Breast epithelium (tissue), 4 donors: ENCODE results near the gene PDGFC. TPM values are rescaled to one million over a fixed set of nuclear protein-coding genes. Genes with fewer than 3 reads are reported as not detected.

Experiments
- DNase-seq, 2 donors: peaks; one replicate each; pipeline ENCODE4 v3.0.0-alpha.2; 2019; ENCODE audit warnings: low spot score in 2 of 2
- H3K27ac ChIP-seq, 2 donors: fragments of 200-600 bp; sonication (generic) in 1 of 2; one replicate each; pipeline ENCODE4 v1.5.1; 2016 to 2019; ENCODE audit warnings: mild to moderate bottlenecking in 1 of 2
- H3K27me3 ChIP-seq, 2 donors: fragments of 200-600 bp; sonication (generic) in 1 of 2; one replicate each; pipeline versions ENCODE4 v1.5.1 to v1.6.0; 2017 to 2019; ENCODE audit warnings: control low read depth in 1 of 2, mild to moderate bottlenecking in 1 of 2
- H3K36me3 ChIP-seq: fragments of 200-600 bp; one replicate; pipeline ENCODE4 v1.5.1; 2019
- H3K4me1 ChIP-seq, 2 donors: fragments of 200-600 bp; sonication (generic); one replicate each; pipeline ENCODE4 v1.5.1; 2016 to 2019; ENCODE audit warnings: control low read depth in 1 of 2
- H3K4me3 ChIP-seq, 3 donors: fragments of 200-600 bp; sonication (generic); 1 replicate in 2 of 3; 2 replicates in 1 of 3; pipeline ENCODE4 v1.5.1; 2016 to 2019; ENCODE audit warnings: mild to moderate bottlenecking in 3 of 3, moderate library complexity in 2 of 3
- H3K9me3 ChIP-seq, 2 donors: fragments of 200-600 bp; sonication (generic) in 1 of 2; one replicate each; pipeline ENCODE4 v1.5.1; 2016 to 2019; ENCODE audit warnings: control low read depth in 1 of 2
- POLR2A ChIP-seq: fragments of 450-650 bp; IDR thresholded peaks from one replicate; pipeline ENCODE4 v1.6.1; 2016; ENCODE audit warnings: antibody characterized with exemption, mild to moderate bottlenecking, moderate library complexity
- POLR2AphosphoS5 ChIP-seq, 3 donors: sonication (generic); formaldehyde crosslinking; IDR thresholded peaks; one replicate each; pipeline ENCODE4 v1.6.1; 2017; ENCODE audit warnings: antibody characterized with exemption in 3 of 3
- intact Hi-C: fragments of 100-400 bp; cut with DNase I; formaldehyde crosslinking; loops from one replicate; pipeline ENCODE4 v1.15.1; 2023; ENCODE audit warnings: low total_unique reads
- total RNA-seq, 3 donors: library from RNA; depleted of rRNA; stranded (reverse); fragments of >200 nt; gene quantifications; one replicate each; pipeline ENCODE4 v1.1.0, GENCODE V29; 2016
- TF ChIP-seq, protein P1 (sequence below), 3 donors: fragments of 450-650 bp; IDR thresholded peaks; one replicate each; pipeline ENCODE4 v1.5.1; 2016 to 2017; ENCODE audit warnings: antibody characterized with exemption in 3 of 3, mild to moderate bottlenecking in 3 of 3, moderate library complexity in 3 of 3

Gene PDGFC
- total RNA-seq, 3 donors from 2014 or later, result 32.4 to 59.7 (median 54.4) TPM

DNA sequence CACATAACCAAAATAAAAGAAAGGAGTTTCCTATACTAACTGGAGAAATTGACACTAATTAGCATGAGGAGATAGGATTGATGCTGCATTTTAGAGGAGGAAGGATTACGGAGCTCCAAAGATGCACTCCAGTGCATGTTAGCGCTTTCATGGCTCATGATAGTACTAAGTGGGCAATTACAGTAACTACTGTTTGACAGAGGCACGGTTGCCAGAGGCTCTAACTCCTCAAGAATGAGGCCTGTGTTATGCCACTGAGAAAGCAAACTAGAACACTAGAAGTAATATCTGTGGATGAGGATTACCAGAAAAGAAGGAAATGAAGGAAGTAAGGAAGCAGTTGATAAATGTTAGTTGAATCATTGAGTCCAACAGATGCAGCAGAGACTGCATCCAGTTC lies 19.6 kb upstream of the PDGFC start:
- no peak overlapping the region for H3K27ac ChIP-seq
- intact Hi-C loops, result no loop called here
- TF ChIP-seq POLR2A (no peak), POLR2AphosphoS5 (IDR thresholded peaks at IDR 0.05) (no peak)
- TF ChIP-seq, protein P1, sequence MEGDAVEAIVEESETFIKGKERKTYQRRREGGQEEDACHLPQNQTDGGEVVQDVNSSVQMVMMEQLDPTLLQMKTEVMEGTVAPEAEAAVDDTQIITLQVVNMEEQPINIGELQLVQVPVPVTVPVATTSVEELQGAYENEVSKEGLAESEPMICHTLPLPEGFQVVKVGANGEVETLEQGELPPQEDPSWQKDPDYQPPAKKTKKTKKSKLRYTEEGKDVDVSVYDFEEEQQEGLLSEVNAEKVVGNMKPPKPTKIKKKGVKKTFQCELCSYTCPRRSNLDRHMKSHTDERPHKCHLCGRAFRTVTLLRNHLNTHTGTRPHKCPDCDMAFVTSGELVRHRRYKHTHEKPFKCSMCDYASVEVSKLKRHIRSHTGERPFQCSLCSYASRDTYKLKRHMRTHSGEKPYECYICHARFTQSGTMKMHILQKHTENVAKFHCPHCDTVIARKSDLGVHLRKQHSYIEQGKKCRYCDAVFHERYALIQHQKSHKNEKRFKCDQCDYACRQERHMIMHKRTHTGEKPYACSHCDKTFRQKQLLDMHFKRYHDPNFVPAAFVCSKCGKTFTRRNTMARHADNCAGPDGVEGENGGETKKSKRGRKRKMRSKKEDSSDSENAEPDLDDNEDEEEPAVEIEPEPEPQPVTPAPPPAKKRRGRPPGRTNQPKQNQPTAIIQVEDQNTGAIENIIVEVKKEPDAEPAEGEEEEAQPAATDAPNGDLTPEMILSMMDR (IDR thresholded peaks at IDR 0.05), result no peak
- no peaks in the 10 kb centered on the region for H3K9me3 ChIP-seq
- H3K4me1 ChIP-seq, result no peaks in the 10 kb centered on the region
- H3K36me3 ChIP-seq, result no peaks in the 10 kb centered on the region
- no peak for DNase-seq
- H3K27me3 ChIP-seq, result no peaks in the 10 kb centered on the region
- H3K4me3 ChIP-seq, result no peak overlapping the region

DNA sequence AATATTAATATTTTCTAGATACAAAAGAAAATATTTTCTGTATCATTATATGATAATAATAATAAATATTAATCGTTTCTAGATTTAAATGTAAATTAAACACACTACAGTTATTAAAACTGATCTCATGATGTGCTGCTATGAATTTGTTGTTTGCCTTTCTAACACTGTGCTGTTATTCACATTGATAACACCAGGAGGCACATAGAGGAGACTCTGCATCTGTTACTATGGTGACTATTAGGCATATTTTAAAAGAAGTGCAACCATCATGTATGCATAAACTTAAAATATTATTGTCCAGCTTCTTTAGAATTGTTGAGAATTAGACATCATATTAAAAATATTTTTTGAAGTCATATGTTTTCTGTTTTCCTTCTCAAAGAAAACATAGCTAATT lies 11.8 kb upstream of the PDGFC start:
- TF ChIP-seq, protein P1 (IDR thresholded peaks at IDR 0.05), result peak in 2 of 3 donors; percentile 12 to 13
- no peak for TF ChIP-seq POLR2A
- no peak for TF ChIP-seq POLR2AphosphoS5 (IDR thresholded peaks at IDR 0.05)
- no peaks in the 10 kb centered on the region for H3K9me3 ChIP-seq
- intact Hi-C loops, result no loop called here
- no peak overlapping the region for H3K27ac ChIP-seq
- H3K4me1 ChIP-seq, result no peaks in the 10 kb centered on the region
- H3K36me3 ChIP-seq, result no peaks in the 10 kb centered on the region
- H3K27me3 ChIP-seq, result no peaks in the 10 kb centered on the region
- DNase-seq, result no peak
- no peak overlapping the region for H3K4me3 ChIP-seq

DNA sequence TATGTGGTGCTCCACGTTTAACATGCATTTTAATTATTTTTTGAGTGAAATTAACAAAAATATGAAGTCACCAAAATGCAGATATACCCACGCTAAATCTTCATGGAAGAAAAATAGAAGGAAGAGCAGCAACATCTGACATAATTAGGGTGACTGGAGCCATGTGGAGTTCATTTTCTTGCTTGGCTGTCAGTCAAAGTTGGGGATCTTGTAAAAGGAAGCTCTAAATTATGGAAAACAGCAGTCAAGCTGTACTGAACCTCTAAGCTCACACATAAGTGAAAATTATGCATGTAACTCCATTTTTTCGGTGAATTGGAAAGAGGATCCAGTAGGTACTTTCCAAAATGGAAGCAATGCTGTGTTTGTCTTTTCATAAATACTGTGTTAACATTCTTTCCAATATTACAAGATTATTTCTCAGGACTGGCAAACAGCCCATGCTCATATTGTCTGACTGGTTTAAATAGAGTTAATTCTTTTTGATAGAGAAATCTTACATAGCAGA lies 9.7 kb upstream of the PDGFC start:
- TF ChIP-seq, protein P1 (IDR thresholded peaks at IDR 0.05), result no peak
- TF ChIP-seq POLR2AphosphoS5 (IDR thresholded peaks at IDR 0.05), result no peak
- no peak for TF ChIP-seq POLR2A
- Histone ChIP-seq H3K9me3 (no peaks in the 10 kb centered on the region), H3K4me1 (no peaks in the 10 kb centered on the region), H3K27me3 (no peaks in the 10 kb centered on the region), H3K4me3 (no peak overlapping the region), H3K36me3 (no peaks in the 10 kb centered on the region), H3K27ac (no peak overlapping the region)
- intact Hi-C loops, result no loop called here
- no peak for DNase-seq

DNA sequence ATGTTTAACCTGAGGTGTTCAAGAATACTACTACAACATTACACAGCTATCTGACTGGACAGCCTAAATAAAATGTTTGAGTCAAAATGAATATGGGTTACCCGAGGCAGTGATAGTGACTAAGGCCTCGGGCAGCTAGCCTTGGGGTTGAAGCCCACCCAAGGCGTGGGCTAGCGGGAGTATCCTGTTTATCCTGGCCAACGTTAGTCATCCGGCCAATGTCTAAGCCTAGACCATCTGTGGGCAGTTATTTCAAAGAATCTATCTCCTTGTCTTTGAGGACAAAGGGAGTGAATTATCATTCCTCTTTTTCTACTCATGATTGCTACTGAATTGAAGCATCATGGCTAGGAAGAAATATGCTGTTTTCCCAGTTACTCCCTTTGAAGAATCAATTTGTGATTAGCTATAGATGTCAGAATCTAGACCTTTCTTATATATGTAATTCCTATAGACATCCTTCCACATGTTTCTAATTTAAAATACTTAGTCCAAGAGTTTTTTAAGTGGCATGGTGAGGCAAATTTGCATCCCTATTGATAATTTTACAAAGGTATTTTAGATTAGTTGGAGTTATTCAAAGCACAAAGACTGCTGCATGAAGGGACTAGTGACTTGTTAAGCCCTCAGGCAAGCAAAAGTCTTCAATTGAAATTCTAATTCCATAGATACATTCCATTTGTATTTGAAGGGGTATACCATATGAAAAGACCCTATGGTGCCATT lies 6.0 kb upstream of the PDGFC start:
- intact Hi-C loops, result no loop called here
- Histone ChIP-seq H3K4me3 (no peak overlapping the region), H3K9me3 (no peaks in the 10 kb centered on the region), H3K27me3 (no peaks in the 10 kb centered on the region), H3K4me1 (no peaks in the 10 kb centered on the region), H3K27ac (no peak overlapping the region), H3K36me3 (no peaks in the 10 kb centered on the region)
- TF ChIP-seq POLR2AphosphoS5 (IDR thresholded peaks at IDR 0.05) (no peak), POLR2A (no peak)
- TF ChIP-seq, protein P1 (IDR thresholded peaks at IDR 0.05), result no peak
- no peak for DNase-seq

DNA sequence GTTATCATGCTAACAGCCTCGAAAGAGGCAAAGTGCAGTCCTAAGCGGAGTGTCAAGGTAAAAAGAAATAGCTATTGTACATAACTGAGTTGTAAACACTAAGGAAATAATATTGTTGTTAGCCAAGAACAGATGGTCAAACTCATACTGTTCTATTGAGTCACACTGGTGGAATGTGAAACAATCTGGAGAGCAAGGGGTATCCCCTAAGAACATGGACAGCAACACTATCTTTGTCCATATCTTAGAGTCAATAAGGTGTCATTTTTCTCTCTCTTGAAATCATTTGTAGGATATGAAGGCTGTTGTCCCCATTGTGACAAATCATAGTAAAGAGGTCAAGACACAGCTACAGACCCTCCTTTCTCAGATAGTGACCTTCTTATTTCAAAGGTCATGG lies 4.5 kb upstream of the PDGFC start:
- H3K27me3 ChIP-seq, result no peaks in the 10 kb centered on the region
- no peak overlapping the region for H3K27ac ChIP-seq
- TF ChIP-seq POLR2AphosphoS5 (IDR thresholded peaks at IDR 0.05), result no peak
- TF ChIP-seq, protein P1 (IDR thresholded peaks at IDR 0.05), result no peak
- no peak for TF ChIP-seq POLR2A
- no peaks in the 10 kb centered on the region for H3K9me3 ChIP-seq
- no peak overlapping the region for H3K4me3 ChIP-seq
- no peak for DNase-seq
- no peaks in the 10 kb centered on the region for H3K4me1 ChIP-seq
- no peaks in the 10 kb centered on the region for H3K36me3 ChIP-seq
- intact Hi-C loops, result no loop called here
